ENCODE measurements around the gene GALNS. TPM values are rescaled to one million over a fixed set of nuclear protein-coding genes. Genes with fewer than 3 reads are reported as not detected.

The GALNS gene
- total RNA-seq, 4 donors from 2014 or later, result 45.7 to 101 (median 75.6) TPM

GRCh38 chr16:88835383-88835782 lies 21.4 kb downstream of the GALNS start:
- Histone ChIP-seq H3K4me1 (no peaks in the 10 kb centered on the region), H3K27me3 (no peaks in the 10 kb centered on the region), H3K36me3 (peaks cover 0 to 10% (median 3%) of the 10 kb centered on the region in 4 donors), H3K9me3 (no peaks in the 10 kb centered on the region), H3K4me3 (no peak overlapping the region), H3K27ac (peak overlapping the region in 1 of 4 donors; percentile 37)
- in situ Hi-C loops (cut with MboI; ENCODE audit: low pct_ligation_motif_present in 1 of 4, low pct_unique_long_range_greater_than_20kb in 1 of 4, low sequenced_read_pairs in 3 of 4), result no loop called here
- intact Hi-C loops (cut with DNase I; ENCODE audit: low total_unique reads), result no loop called here
- peak; percentile 20 for DNase-seq
- WGBS, 2 donors (ENCODE audit: low coverage in 1 of 2), result 83 to 90% methylated on average over 2 to 11 of the region's 11 CpGs
- peak in 2 of 3 donors; percentile 14 to 31 for TF ChIP-seq POLR2AphosphoS5 (IDR thresholded peaks at IDR 0.05)
- no peak for TF ChIP-seq CTCF (IDR thresholded peaks at IDR 0.05)
- no peak for TF ChIP-seq EP300 (IDR thresholded peaks at IDR 0.05; ENCODE audit: low read depth)
- TF ChIP-seq POLR2A (IDR thresholded peaks at IDR 0.05), result peak; percentile 15

DNA sequence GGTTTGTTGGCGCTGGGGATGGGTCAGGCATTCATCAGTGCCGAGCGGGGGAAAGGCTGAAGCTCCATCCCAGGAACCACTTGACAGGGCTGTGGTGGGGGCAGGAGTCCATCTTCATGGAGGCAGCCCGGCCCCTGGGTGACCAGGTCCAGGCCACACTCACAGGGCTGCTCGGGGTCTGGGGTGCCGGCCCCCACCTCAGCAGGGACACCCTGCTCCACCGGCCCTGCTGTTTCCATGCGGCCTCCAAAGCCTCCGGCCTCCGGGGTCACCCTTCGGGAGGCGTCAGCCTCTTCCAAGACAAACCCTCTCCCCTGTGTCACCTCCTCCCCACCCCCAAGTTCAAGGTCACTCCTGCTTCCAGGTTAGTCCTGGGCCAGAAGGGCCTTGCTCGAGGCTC lies 22.1 kb downstream of the GALNS start:
- no peak for TF ChIP-seq EP300 (IDR thresholded peaks at IDR 0.05; ENCODE audit: low read depth)
- TF ChIP-seq CTCF (IDR thresholded peaks at IDR 0.05), result no peak
- no peak for TF ChIP-seq POLR2AphosphoS5 (IDR thresholded peaks at IDR 0.05)
- no peak for TF ChIP-seq POLR2A (IDR thresholded peaks at IDR 0.05)
- Histone ChIP-seq H3K27ac (no peak overlapping the region), H3K4me3 (no peak overlapping the region), H3K27me3 (no peaks in the 10 kb centered on the region), H3K9me3 (no peaks in the 10 kb centered on the region), H3K36me3 (peaks cover 0 to 3% (median 0%) of the 10 kb centered on the region in 4 donors), H3K4me1 (no peaks in the 10 kb centered on the region)
- 93% methylated on average over 13 of the region's 13 CpGs; no CpG with 5 or more reads in 1 of the 2 donors for WGBS, 2 donors (ENCODE audit: low coverage in 1 of 2)
- no peak for DNase-seq
- in situ Hi-C loops (cut with MboI; ENCODE audit: low pct_ligation_motif_present in 1 of 4, low pct_unique_long_range_greater_than_20kb in 1 of 4, low sequenced_read_pairs in 3 of 4) (no loop called here), intact Hi-C loops (cut with DNase I; ENCODE audit: low total_unique reads) (no loop called here)

- DNase-seq, result no peak
- no peak overlapping the region for H3K4me3 ChIP-seq
- no peaks in the 10 kb centered on the region for H3K4me1 ChIP-seq
- H3K27me3 ChIP-seq, result no peaks in the 10 kb centered on the region
- peaks cover 0 to 3% (median 0%) of the 10 kb centered on the region in 4 donors for H3K36me3 ChIP-seq
- TF ChIP-seq CTCF (IDR thresholded peaks at IDR 0.05), result no peak
- no peak for TF ChIP-seq EP300 (IDR thresholded peaks at IDR 0.05; ENCODE audit: low read depth)
- no peak for TF ChIP-seq POLR2A (IDR thresholded peaks at IDR 0.05)
- TF ChIP-seq POLR2AphosphoS5 (IDR thresholded peaks at IDR 0.05), result no peak
- 89 to 92% methylated on average over 9 to 13 of the region's 13 CpGs for WGBS, 2 donors (ENCODE audit: low coverage in 1 of 2)
- H3K9me3 ChIP-seq, result no peaks in the 10 kb centered on the region
- intact Hi-C loops (cut with DNase I; ENCODE audit: low total_unique reads), result no loop called here
- H3K27ac ChIP-seq, result no peak overlapping the region
- in situ Hi-C loops (cut with MboI; ENCODE audit: low pct_ligation_motif_present in 1 of 4, low pct_unique_long_range_greater_than_20kb in 1 of 4, low sequenced_read_pairs in 3 of 4), result no loop called here
Observed at GRCh38 chr16:88833086-88833485, 23.7 kb downstream of the GALNS start.

DNA sequence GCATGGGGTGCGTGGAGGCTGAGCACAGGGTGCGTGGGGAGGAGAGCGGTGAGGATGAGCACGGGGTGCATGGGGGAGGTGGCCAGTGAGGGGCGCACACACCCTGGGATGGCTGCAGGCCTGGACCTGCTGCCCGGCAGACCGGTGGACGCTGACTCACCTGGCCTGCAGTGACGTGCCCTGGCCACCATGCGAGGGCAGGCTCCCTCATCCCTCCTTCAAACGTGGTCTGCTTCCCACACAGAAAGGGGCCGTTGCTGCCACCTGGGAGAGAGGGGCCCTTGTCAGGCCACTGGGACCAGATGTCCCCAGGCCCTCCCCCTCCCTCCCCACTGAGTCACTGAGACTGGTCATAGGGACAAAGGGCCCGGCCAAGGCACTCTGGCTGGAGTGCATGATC lies 24.9 kb downstream of the GALNS start:
- no peak overlapping the region for H3K4me3 ChIP-seq
- in situ Hi-C loops (cut with MboI; ENCODE audit: low pct_ligation_motif_present in 1 of 4, low pct_unique_long_range_greater_than_20kb in 1 of 4, low sequenced_read_pairs in 3 of 4) (no loop called here), intact Hi-C loops (cut with DNase I; ENCODE audit: low total_unique reads) (no loop called here)
- DNase-seq, result no peak
- peaks cover 0 to 1% (median 0%) of the 10 kb centered on the region in 4 donors for H3K4me1 ChIP-seq
- no peaks in the 10 kb centered on the region for H3K9me3 ChIP-seq
- no peaks in the 10 kb centered on the region for H3K27me3 ChIP-seq
- no peak for TF ChIP-seq POLR2AphosphoS5 (IDR thresholded peaks at IDR 0.05)
- no peak for TF ChIP-seq POLR2A (IDR thresholded peaks at IDR 0.05)
- no peak for TF ChIP-seq EP300 (IDR thresholded peaks at IDR 0.05; ENCODE audit: low read depth)
- no peak for TF ChIP-seq CTCF (IDR thresholded peaks at IDR 0.05)
- WGBS, 2 donors (ENCODE audit: low coverage in 1 of 2), result 88% methylated on average over 13 of the region's 13 CpGs; no CpG with 5 or more reads in 1 of the 2 donors
- H3K36me3 ChIP-seq, result peaks cover 0 to 8% (median 0%) of the 10 kb centered on the region in 4 donors
- H3K27ac ChIP-seq, result no peak overlapping the region
